Ishikawa (cell line): ENCODE results near the gene TGM4.
A peak's percentile ranks its signal among the peaks of the same experiment; 100 is the strongest.

Experiments
- CEBPB ChIP-seq: IDR thresholded peaks from 2 replicates; pipeline ENCODE4 v1.6.1; 2012
- CREB1 ChIP-seq: IDR thresholded peaks from 2 replicates; pipeline ENCODE4 v1.6.1; 2012; ENCODE audit warnings: low read depth
- EGR1 ChIP-seq: IDR thresholded peaks from 2 replicates; pipeline ENCODE4 v1.6.1; 2012
- EP300 ChIP-seq: IDR thresholded peaks from 2 replicates; pipeline ENCODE4 v1.6.1; 2012; ENCODE audit warnings: borderline replicate concordance
- FOXM1 ChIP-seq: IDR thresholded peaks from 2 replicates; pipeline ENCODE4 v1.6.1; 2012; ENCODE audit warnings: low read depth, borderline replicate concordance
- NFIC ChIP-seq: IDR thresholded peaks from 2 replicates; pipeline ENCODE4 v1.6.1; 2012
- RAD21 ChIP-seq: IDR thresholded peaks from 2 replicates; pipeline ENCODE4 v1.6.1; 2012; ENCODE audit warnings: low read depth
- TAF1 ChIP-seq: IDR thresholded peaks from 2 replicates; pipeline ENCODE4 v1.6.1; 2012; ENCODE audit warnings: low read depth, mild to moderate bottlenecking
- TCF12 ChIP-seq: IDR thresholded peaks from 2 replicates; pipeline ENCODE4 v1.6.1; 2012; ENCODE audit warnings: low read depth
- TEAD4 ChIP-seq: IDR thresholded peaks from 2 replicates; pipeline ENCODE4 v1.6.1; 2012
- YY1 ChIP-seq: IDR thresholded peaks from 2 replicates; pipeline ENCODE4 v1.6.1; 2012; ENCODE audit warnings: low read depth
- ZBTB7A ChIP-seq: IDR thresholded peaks from 2 replicates; pipeline ENCODE4 v1.6.1; 2012; ENCODE audit warnings: low read depth
- TF ChIP-seq, protein P1 (sequence below): IDR thresholded peaks from 2 replicates; pipeline ENCODE4 v1.6.1; 2012
- TF ChIP-seq, protein P2 (sequence below): IDR thresholded peaks from 2 replicates; pipeline ENCODE4 v1.6.1; 2012; ENCODE audit warnings: low read depth, mild to moderate bottlenecking
- TF ChIP-seq, protein P3 (sequence below): IDR thresholded peaks from 2 replicates; pipeline ENCODE4 v1.6.1; 2012

TGM4 gene

DNA sequence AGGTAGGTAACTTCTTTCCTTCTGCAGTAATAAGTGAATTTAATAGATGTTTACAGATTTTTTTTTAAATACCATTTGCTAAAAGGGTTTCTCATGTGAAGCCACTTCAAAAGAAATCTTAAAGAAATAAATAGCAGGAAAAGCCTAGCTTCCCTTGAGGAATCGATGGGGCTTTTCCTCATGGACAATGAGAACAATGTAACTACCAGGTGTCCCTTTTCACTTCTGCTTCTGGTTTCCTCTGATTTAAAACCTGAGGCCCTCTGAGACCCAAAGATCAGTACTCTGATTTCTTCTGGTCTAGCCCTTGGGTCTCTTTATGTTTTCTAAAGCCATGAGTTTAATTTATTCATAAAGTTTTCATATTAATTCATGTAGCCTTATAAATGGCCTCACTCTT, 25.8 kb upstream of the TGM4 start:
- no peak for TF ChIP-seq TAF1
- TF ChIP-seq EP300: no peak
- no peak for TF ChIP-seq YY1
- no peak for TF ChIP-seq CEBPB
- no peak for TF ChIP-seq RAD21

DNA sequence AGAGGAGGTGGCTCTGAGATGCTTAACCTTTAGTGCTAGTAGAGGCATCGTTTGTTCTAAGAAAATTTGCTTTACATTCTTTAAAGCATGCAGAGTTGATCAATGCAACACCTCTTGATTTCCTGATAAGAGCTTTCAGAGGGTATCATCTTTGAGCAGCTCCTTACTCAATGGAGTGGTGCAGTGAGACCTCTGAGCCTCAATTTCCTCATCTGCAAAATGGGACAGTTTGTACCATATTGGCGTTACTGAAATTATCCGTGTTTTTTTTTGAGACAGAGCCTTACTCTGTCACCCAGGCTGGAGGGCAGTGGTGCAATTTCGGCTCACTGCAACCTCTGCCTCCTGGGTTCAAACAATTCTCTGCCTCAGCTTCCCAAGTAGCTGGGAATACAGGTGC, 14.3 kb upstream of the TGM4 start:
- TF ChIP-seq CEBPB: no peak
- TF ChIP-seq RAD21: no peak
- TF ChIP-seq CREB1: no peak
- no peak for TF ChIP-seq TEAD4
- TF ChIP-seq FOXM1: no peak
- no peak for TF ChIP-seq EP300
- TF ChIP-seq, protein P1, sequence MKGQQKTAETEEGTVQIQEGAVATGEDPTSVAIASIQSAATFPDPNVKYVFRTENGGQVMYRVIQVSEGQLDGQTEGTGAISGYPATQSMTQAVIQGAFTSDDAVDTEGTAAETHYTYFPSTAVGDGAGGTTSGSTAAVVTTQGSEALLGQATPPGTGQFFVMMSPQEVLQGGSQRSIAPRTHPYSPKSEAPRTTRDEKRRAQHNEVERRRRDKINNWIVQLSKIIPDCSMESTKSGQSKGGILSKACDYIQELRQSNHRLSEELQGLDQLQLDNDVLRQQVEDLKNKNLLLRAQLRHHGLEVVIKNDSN: no peak
- no peak for TF ChIP-seq NFIC
- TF ChIP-seq YY1: no peak
- TF ChIP-seq, protein P2, sequence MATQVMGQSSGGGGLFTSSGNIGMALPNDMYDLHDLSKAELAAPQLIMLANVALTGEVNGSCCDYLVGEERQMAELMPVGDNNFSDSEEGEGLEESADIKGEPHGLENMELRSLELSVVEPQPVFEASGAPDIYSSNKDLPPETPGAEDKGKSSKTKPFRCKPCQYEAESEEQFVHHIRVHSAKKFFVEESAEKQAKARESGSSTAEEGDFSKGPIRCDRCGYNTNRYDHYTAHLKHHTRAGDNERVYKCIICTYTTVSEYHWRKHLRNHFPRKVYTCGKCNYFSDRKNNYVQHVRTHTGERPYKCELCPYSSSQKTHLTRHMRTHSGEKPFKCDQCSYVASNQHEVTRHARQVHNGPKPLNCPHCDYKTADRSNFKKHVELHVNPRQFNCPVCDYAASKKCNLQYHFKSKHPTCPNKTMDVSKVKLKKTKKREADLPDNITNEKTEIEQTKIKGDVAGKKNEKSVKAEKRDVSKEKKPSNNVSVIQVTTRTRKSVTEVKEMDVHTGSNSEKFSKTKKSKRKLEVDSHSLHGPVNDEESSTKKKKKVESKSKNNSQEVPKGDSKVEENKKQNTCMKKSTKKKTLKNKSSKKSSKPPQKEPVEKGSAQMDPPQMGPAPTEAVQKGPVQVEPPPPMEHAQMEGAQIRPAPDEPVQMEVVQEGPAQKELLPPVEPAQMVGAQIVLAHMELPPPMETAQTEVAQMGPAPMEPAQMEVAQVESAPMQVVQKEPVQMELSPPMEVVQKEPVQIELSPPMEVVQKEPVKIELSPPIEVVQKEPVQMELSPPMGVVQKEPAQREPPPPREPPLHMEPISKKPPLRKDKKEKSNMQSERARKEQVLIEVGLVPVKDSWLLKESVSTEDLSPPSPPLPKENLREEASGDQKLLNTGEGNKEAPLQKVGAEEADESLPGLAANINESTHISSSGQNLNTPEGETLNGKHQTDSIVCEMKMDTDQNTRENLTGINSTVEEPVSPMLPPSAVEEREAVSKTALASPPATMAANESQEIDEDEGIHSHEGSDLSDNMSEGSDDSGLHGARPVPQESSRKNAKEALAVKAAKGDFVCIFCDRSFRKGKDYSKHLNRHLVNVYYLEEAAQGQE: no peak
- no peak for TF ChIP-seq EGR1
- TF ChIP-seq, protein P3, sequence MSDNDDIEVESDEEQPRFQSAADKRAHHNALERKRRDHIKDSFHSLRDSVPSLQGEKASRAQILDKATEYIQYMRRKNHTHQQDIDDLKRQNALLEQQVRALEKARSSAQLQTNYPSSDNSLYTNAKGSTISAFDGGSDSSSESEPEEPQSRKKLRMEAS: no peak
- TF ChIP-seq ZBTB7A: no peak

DNA sequence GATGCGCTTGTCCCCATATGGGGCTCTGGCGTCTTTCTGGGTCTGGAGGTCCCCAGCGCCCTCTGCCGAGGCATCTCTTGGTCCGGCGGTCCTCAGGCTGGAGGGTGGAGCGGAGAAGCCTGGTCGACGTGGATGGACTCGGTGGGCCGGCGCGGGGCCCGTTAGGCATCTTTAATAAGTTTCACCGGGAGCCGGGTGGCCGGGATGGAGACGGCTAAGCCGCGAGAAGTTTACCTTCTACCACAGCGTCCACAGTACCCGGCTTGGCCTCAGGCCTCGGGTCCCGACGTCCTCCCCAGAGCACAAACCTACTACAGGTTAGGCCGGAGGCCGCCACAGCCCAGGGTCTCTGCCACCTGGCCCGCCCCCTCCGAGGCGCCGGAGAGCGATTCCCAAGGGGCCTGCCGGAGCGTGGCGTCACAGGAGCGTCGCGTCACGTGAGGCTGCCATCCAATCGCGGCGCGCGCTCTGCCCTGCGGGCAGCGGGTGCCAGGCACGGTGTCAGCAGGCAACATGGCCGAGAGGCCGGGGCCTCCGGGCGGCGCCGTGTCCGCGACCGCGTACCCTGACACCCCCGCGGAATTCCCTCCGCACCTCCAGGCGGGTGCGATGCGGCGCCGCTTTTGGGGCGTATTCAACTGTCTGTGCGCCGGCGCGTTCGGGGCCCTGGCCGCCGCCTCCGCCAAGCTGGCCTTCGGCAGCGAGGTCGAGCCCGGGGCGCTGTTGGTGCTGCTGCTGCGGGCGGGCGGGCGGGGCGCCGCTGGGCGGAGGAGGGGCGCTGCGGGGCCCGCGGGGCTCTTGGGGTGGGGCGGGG, 12.8 kb upstream of the TGM4 start, which contains the start of gene TMEM42:
TSS of gene TMEM42 (plus strand) at position 501 of the 814 bp plus-strand sequence. CDS start at position 514, 13 bp downstream.
- TF ChIP-seq YY1 (peak; percentile 93), ZBTB7A (peak; percentile 88), CEBPB (no peak), EGR1 (peak; percentile 33; the same call in 1 of the 2 replicates), TCF12 (peak; percentile 52; the same call in 1 of the 2 replicates), NFIC (no peak), TAF1 (peak; percentile 87), CREB1 (peak; percentile 82)
- TF ChIP-seq, protein P2: no peak
- TF ChIP-seq, protein P3: peak; percentile 75
- TF ChIP-seq, protein P1: peak; percentile 100

DNA sequence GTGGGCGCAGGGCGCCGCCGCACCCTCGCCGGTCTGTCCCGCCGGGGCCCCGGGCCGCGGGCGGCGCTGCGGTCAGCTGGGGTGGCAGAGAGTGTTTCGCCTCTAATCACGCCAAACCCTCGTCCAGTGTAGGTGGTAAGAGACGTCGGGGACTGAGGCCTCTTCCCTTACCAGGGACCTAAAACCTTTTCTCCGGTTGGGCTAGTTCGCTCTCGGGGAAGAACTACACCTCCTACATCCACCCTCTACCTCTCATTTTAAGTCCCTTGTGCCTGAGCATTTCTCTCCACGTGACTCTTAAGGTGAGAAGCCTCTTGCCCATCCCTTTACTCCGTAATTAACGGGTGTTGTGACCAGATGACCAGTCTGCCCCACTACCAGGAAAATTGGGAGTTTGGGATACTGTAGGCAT, 12.2 kb upstream of the TGM4 start:
- TF ChIP-seq, protein P3: peak; percentile 57
- no peak for TF ChIP-seq FOXM1
- TF ChIP-seq, protein P1: peak; percentile 73
- TF ChIP-seq CEBPB: no peak

DNA sequence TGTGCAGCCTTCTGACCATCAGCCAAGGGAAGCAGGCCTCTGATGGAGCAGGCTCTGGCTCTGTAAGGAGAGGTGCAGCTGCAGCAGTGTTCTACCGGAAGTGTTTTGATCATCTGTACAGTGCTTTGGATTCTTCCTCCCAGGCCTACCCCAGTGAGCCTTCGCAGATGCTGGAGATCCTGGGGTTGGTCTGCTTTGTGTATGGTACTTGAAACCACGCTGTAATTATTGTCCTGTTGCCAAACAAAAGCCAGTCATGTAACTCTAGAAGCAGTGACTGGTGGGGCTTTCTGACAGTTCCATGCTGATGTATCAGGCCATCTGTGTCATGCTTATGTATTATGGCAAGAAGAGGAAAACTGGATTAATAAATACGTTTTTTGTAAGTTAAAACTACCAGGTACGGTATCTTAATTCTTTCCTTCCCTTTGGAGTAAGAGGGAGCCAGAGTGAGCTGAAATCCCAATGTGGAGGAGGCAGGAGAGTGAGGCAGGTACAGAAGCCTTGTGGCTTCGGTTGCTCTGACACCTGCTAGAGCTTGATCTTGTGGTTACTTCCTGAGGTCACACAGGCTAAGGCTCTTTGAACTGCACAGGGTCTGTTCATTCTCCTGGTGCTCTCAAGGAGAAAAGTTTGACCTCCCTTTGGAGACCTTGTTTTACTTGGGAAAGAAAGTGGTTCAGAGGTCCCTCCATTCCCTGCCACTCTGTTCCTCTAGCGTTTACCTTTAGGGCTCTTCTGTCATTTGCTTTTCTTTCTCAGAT, 9.0 kb upstream of the TGM4 start:
- no peak for TF ChIP-seq CREB1
- TF ChIP-seq EGR1: no peak
- TF ChIP-seq, protein P1: no peak
- no peak for TF ChIP-seq YY1
- no peak for TF ChIP-seq FOXM1
- TF ChIP-seq, protein P3: no peak
- TF ChIP-seq, protein P2: no peak
- TF ChIP-seq TEAD4: no peak
- TF ChIP-seq CEBPB: no peak
- TF ChIP-seq NFIC: no peak
